ENCODE results near the gene COX10.

Gene COX10

GRCh38 chr17:14113137-14113536, 43.8 kb downstream of the COX10 start:
- no peak for TF ChIP-seq CTCF (IDR thresholded peaks at IDR 0.05; ENCODE audit: control insufficient read depth, insufficient read depth, low read depth, low read length, missing control alignments)
- no peak for DNase-seq (ENCODE audit: low read depth)
- no peak overlapping the region for H3K4me3 ChIP-seq (ENCODE audit: control insufficient read depth, low read depth, low read length)

- DNase-seq (ENCODE audit: low read depth) = no peak
- no peak for TF ChIP-seq CTCF (IDR thresholded peaks at IDR 0.05; ENCODE audit: control insufficient read depth, insufficient read depth, low read depth, low read length, missing control alignments)
- H3K4me3 ChIP-seq (ENCODE audit: control insufficient read depth, low read depth, low read length) = no peak overlapping the region
These were observed 47.1 kb downstream of the COX10 start for GRCh38 chr17:14116263-14117024.

DNA sequence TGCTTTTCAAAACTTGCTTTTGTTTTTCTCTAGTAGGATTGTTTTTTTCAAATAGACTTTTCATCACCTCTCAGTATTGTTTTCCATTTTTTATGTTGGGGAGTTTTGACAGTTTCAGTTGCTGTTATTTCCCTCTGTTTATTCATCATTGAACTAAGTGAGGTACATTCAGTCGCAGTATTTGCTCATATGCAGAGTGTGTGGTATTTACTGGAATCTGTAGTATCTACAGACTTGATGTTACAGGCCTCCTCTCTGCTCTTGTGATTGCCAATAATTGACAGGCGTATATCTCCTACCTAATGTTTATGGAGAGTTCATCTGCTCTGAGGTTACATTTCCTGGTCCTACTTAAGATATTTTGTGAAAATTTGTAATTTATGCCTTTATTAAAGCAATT, 49.6 kb downstream of the COX10 start:
- H3K4me3 ChIP-seq (ENCODE audit: control insufficient read depth, low read depth, low read length) = no peak overlapping the region
- DNase-seq (ENCODE audit: low read depth) = no peak
- no peak for TF ChIP-seq CTCF (IDR thresholded peaks at IDR 0.05; ENCODE audit: control insufficient read depth, insufficient read depth, low read depth, low read length, missing control alignments)

GRCh38 chr17:14119546-14119945, 50.2 kb downstream of the COX10 start:
- no peak overlapping the region for H3K4me3 ChIP-seq (ENCODE audit: control insufficient read depth, low read depth, low read length)
- no peak for DNase-seq (ENCODE audit: low read depth)
- TF ChIP-seq CTCF (IDR thresholded peaks at IDR 0.05; ENCODE audit: control insufficient read depth, insufficient read depth, low read depth, low read length, missing control alignments) = no peak

GRCh38 chr17:14121952-14122351, 52.6 kb downstream of the COX10 start:
- TF ChIP-seq CTCF (IDR thresholded peaks at IDR 0.05; ENCODE audit: control insufficient read depth, insufficient read depth, low read depth, low read length, missing control alignments) = no peak
- DNase-seq (ENCODE audit: low read depth) = no peak
- H3K4me3 ChIP-seq (ENCODE audit: control insufficient read depth, low read depth, low read length) = no peak overlapping the region

GRCh38 chr17:14123619-14124278, 54.4 kb downstream of the COX10 start:
- DNase-seq (ENCODE audit: low read depth) = no peak
- TF ChIP-seq CTCF (IDR thresholded peaks at IDR 0.05; ENCODE audit: control insufficient read depth, insufficient read depth, low read depth, low read length, missing control alignments) = no peak
- no peak overlapping the region for H3K4me3 ChIP-seq (ENCODE audit: control insufficient read depth, low read depth, low read length)

All from AG09309 (cell line).